HEK293 (cell line): ENCODE data around the gene SNAP23.

Source experiments
- CTCF ChIA-PET: fragments of 350-600 bp; formaldehyde crosslinking; extraction: SDS; loops from one replicate; lab custom pipeline; 2021; ENCODE audit warnings: antibody characterized with exemption; lab: Yijun Ruan, JAX
- POLR2A ChIA-PET: fragments of 300-600 bp; formaldehyde crosslinking; extraction: SDS; loops from one replicate; lab custom pipeline; 2020; ENCODE audit warnings: antibody characterized with exemption, inconsistent platforms; lab: Yijun Ruan, JAX
- H3K27ac ChIP-seq: fragments of 200-500 bp; sonication (Bioruptor generic); 2 replicates; pipeline ENCODE4 v1.5.1; 2014; ENCODE audit warnings: low read depth, low read length, control low read depth, inconsistent platforms; ENCODE audit errors: extremely low read depth
- H3K36me3 ChIP-seq, 2 experiments: fragments of 200-500 bp in 1 of 2; sonication (Bioruptor generic) in 1 of 2; 1 replicate in 1 of 2; 2 replicates in 1 of 2; pipeline ENCODE4 v1.5.1; 2014 to 2017; ENCODE audit warnings: inconsistent platforms in 2 of 2, low read length in 2 of 2; ENCODE audit not compliant: control insufficient read depth in 2 of 2, insufficient read depth in 1 of 2
- H3K4me1 ChIP-seq: fragments of 200-500 bp; sonication (Bioruptor generic); 2 replicates; pipeline ENCODE4 v1.5.1; 2014; ENCODE audit warnings: mild to moderate bottlenecking, low read length, inconsistent platforms; ENCODE audit not compliant: control insufficient read depth, insufficient read depth
- H3K4me3 ChIP-seq: 2 replicates; pipeline ENCODE4 v1.5.1; 2011; ENCODE audit warnings: low read depth, mild to moderate bottlenecking, control low read depth, low read length, moderate library complexity
- H3K9me3 ChIP-seq: fragments of 200-500 bp; sonication (Bioruptor generic); 2 replicates; pipeline ENCODE4 v1.5.1; 2014; ENCODE audit warnings: low read depth, low read length, inconsistent platforms; ENCODE audit not compliant: control insufficient read depth, insufficient read depth
- GLIS2 ChIP-seq: fragments of 450-650 bp; formaldehyde crosslinking; IDR thresholded peaks from 2 replicates; pipeline ENCODE4 v1.5.1; 2016; ENCODE audit warnings: missing biosample characterization, missing genetic modification characterization
- MEIS1 ChIP-seq: sonication (generic); formaldehyde crosslinking; IDR thresholded peaks from 2 replicates; pipeline ENCODE4 v1.8.1; 2022; ENCODE audit warnings: missing genetic modification reagents, mild to moderate bottlenecking, borderline replicate concordance
- SP7 ChIP-seq: fragments of 450-650 bp; formaldehyde crosslinking; IDR thresholded peaks from 2 replicates; pipeline ENCODE4 v1.5.1; 2016; ENCODE audit warnings: missing biosample characterization, missing genetic modification characterization
- YY2 ChIP-seq: fragments of 450-650 bp; formaldehyde crosslinking; IDR thresholded peaks from 2 replicates; pipeline ENCODE4 v1.5.1; 2016; ENCODE audit warnings: missing biosample characterization, missing genetic modification characterization
- ZFHX2 ChIP-seq: fragments of 450-650 bp; formaldehyde crosslinking; conservative IDR thresholded peaks from 2 replicates; pipeline ENCODE4 v1.5.1; 2016; ENCODE audit warnings: missing biosample characterization, missing genetic modification characterization
- ZFP37 ChIP-seq: fragments of 450-650 bp; formaldehyde crosslinking; IDR thresholded peaks from 2 replicates; pipeline ENCODE4 v1.5.1; 2016; ENCODE audit warnings: missing biosample characterization, missing genetic modification characterization
- ZNF16 ChIP-seq: fragments of 450-650 bp; formaldehyde crosslinking; IDR thresholded peaks from 2 replicates; pipeline ENCODE4 v1.5.1; 2016; ENCODE audit warnings: low read depth, missing biosample characterization, missing genetic modification characterization
- ZNF23 ChIP-seq: fragments of 450-650 bp; formaldehyde crosslinking; IDR thresholded peaks from 2 replicates; pipeline ENCODE4 v1.5.1; 2016; ENCODE audit warnings: missing biosample characterization, missing genetic modification characterization, borderline replicate concordance
- ZNF274 ChIP-seq, 2 experiments: fragments of 200-500 bp in 1 of 2; fragments of 450-650 bp in 1 of 2; sonication (Bioruptor generic) in 1 of 2; formaldehyde crosslinking in 1 of 2; IDR thresholded peaks; 2 replicates each; pipeline versions ENCODE4 v1.5.1 to v1.6.1; 2014 to 2016; ENCODE audit warnings: borderline replicate concordance in 1 of 2, inconsistent platforms in 1 of 2, low read length in 1 of 2, missing biosample characterization in 1 of 2, missing genetic modification characterization in 1 of 2
- ZNF302 ChIP-seq: fragments of 450-650 bp; formaldehyde crosslinking; IDR thresholded peaks from 2 replicates; pipeline ENCODE4 v1.5.1; 2016; ENCODE audit warnings: missing biosample characterization, missing genetic modification characterization, low read depth
- ZNF354C ChIP-seq: fragments of 450-650 bp; formaldehyde crosslinking; IDR thresholded peaks from 2 replicates; pipeline ENCODE4 v1.5.1; 2016; ENCODE audit warnings: missing biosample characterization, missing genetic modification characterization, low read depth, borderline replicate concordance
- ZNF624 ChIP-seq: fragments of 450-650 bp; formaldehyde crosslinking; IDR thresholded peaks from 2 replicates; pipeline ENCODE4 v1.5.1; 2017; ENCODE audit warnings: missing biosample characterization, missing genetic modification characterization
- ZNF670 ChIP-seq: fragments of 450-650 bp; formaldehyde crosslinking; IDR thresholded peaks from 2 replicates; pipeline ENCODE4 v1.5.1; 2016; ENCODE audit warnings: missing biosample characterization, missing genetic modification characterization, low read depth
- ZNF677 ChIP-seq: fragments of 450-650 bp; IDR thresholded peaks from 2 replicates; pipeline ENCODE4 v1.5.0; 2018; ENCODE audit warnings: missing biosample characterization, mild to moderate bottlenecking, missing genetic modification characterization, moderate library complexity
- ZNF830 ChIP-seq: fragments of 450-650 bp; IDR thresholded peaks from 2 replicates; pipeline ENCODE4 v1.5.0; 2018; ENCODE audit warnings: missing biosample characterization, missing genetic modification characterization, low read depth, mild to moderate bottlenecking, moderate library complexity
- TF ChIP-seq, protein P1 (sequence below): fragments of 450-650 bp; formaldehyde crosslinking; IDR thresholded peaks from 2 replicates; pipeline ENCODE4 v1.5.1; 2016; ENCODE audit warnings: missing biosample characterization, missing genetic modification characterization
- TF ChIP-seq, protein P2 (sequence below): fragments of 450-650 bp; formaldehyde crosslinking; IDR thresholded peaks from 2 replicates; pipeline ENCODE4 v1.5.1; 2016; ENCODE audit warnings: missing biosample characterization, missing genetic modification characterization, borderline replicate concordance
- TF ChIP-seq, protein P3 (sequence below): fragments of 450-650 bp; formaldehyde crosslinking; IDR thresholded peaks from 2 replicates; pipeline ENCODE4 v1.5.1; 2016; ENCODE audit warnings: missing biosample characterization, missing genetic modification characterization
- TF ChIP-seq, protein P4 (sequence below): fragments of 450-650 bp; formaldehyde crosslinking; IDR thresholded peaks from 2 replicates; pipeline ENCODE4 v1.5.1; 2016; ENCODE audit warnings: missing biosample characterization, missing genetic modification characterization

SNAP23 gene

DNA sequence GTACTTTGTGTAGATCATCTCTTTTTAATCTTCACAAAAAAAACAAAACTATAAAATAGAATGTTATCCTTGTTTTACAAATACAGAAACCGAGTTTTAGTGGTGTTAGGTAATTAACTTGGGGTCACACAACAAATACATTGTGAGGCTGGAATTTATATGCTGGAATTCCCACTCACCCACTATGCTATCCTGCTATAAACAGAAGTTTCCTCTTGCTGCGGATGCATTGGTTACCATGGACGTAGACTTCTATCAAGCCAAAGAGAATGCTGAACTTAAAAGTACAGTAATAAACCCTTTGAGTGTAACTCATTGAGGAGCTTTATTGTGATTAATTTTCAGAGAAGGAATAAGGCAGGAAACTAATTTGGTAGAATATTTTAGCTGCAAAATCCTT lies 9.2 kb downstream of the SNAP23 start (continued):
- no peak for TF ChIP-seq ZNF274 (IDR thresholded peaks at IDR 0.05; ENCODE audit: low read length)
- TF ChIP-seq ZNF274 (tag by site-specific recombination; IDR thresholded peaks at IDR 0.05; ENCODE audit: borderline replicate concordance): no peak
- no peak for TF ChIP-seq YY2 (tag by site-specific recombination)
- TF ChIP-seq ZNF354C (tag by site-specific recombination): no peak
- TF ChIP-seq, protein P1, sequence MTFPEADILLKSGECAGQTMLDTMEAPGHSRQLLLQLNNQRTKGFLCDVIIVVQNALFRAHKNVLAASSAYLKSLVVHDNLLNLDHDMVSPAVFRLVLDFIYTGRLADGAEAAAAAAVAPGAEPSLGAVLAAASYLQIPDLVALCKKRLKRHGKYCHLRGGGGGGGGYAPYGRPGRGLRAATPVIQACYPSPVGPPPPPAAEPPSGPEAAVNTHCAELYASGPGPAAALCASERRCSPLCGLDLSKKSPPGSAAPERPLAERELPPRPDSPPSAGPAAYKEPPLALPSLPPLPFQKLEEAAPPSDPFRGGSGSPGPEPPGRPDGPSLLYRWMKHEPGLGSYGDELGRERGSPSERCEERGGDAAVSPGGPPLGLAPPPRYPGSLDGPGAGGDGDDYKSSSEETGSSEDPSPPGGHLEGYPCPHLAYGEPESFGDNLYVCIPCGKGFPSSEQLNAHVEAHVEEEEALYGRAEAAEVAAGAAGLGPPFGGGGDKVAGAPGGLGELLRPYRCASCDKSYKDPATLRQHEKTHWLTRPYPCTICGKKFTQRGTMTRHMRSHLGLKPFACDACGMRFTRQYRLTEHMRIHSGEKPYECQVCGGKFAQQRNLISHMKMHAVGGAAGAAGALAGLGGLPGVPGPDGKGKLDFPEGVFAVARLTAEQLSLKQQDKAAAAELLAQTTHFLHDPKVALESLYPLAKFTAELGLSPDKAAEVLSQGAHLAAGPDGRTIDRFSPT: no peak
- TF ChIP-seq ZNF670: no peak
- no peak for TF ChIP-seq ZNF302 (tag by site-specific recombination)
- TF ChIP-seq MEIS1 (CRISPR knock-in tag): no peak
- TF ChIP-seq GLIS2 (tag by site-specific recombination): no peak
- TF ChIP-seq ZNF16: no peak
- TF ChIP-seq ZNF23 (tag by site-specific recombination): no peak

DNA sequence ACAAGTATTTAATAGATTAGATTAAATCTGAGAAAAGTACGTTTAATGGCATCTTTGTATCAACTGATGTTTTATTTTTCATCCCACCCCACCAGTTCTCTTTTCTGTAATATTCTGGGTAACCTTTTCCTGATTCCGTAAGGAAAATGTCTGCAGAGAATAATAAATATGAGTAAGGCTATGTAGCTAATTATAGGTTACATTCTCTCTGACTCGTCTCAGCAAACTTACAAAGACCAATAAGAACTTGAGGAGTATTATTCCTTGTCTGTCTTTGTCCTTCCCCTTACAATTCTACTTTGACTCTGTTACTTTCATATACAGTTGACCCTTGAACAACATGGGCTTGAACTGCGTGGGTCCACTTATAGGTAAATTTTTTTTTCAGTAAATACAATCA lies 12.1 kb downstream of the SNAP23 start:
- CTCF ChIA-PET: interaction anchor here (0.7 kb wide), 1 partner anchor 35 kb away, joined by 4 read pairs; no protein-coding TSS in a partner anchor
- Histone ChIP-seq H3K4me3 (no peak overlapping the region), H3K27ac (no peak overlapping the region), H3K36me3 (no peaks in the 10 kb centered on the region; a peak in 1 of 3 replicates), H3K4me1 (no peaks in the 10 kb centered on the region), H3K9me3 (no peaks in the 10 kb centered on the region)
- POLR2A ChIA-PET: no interaction called here
- TF ChIP-seq ZFP37 (tag by site-specific recombination) (no peak), ZNF624 (no peak), ZNF830 (tag by site-specific recombination) (no peak), SP7 (tag by site-specific recombination) (peak; percentile 58), ZFHX2 (tag by site-specific recombination) (no peak), ZNF677 (tag by site-specific recombination) (peak; percentile 80)
- TF ChIP-seq, protein P2, sequence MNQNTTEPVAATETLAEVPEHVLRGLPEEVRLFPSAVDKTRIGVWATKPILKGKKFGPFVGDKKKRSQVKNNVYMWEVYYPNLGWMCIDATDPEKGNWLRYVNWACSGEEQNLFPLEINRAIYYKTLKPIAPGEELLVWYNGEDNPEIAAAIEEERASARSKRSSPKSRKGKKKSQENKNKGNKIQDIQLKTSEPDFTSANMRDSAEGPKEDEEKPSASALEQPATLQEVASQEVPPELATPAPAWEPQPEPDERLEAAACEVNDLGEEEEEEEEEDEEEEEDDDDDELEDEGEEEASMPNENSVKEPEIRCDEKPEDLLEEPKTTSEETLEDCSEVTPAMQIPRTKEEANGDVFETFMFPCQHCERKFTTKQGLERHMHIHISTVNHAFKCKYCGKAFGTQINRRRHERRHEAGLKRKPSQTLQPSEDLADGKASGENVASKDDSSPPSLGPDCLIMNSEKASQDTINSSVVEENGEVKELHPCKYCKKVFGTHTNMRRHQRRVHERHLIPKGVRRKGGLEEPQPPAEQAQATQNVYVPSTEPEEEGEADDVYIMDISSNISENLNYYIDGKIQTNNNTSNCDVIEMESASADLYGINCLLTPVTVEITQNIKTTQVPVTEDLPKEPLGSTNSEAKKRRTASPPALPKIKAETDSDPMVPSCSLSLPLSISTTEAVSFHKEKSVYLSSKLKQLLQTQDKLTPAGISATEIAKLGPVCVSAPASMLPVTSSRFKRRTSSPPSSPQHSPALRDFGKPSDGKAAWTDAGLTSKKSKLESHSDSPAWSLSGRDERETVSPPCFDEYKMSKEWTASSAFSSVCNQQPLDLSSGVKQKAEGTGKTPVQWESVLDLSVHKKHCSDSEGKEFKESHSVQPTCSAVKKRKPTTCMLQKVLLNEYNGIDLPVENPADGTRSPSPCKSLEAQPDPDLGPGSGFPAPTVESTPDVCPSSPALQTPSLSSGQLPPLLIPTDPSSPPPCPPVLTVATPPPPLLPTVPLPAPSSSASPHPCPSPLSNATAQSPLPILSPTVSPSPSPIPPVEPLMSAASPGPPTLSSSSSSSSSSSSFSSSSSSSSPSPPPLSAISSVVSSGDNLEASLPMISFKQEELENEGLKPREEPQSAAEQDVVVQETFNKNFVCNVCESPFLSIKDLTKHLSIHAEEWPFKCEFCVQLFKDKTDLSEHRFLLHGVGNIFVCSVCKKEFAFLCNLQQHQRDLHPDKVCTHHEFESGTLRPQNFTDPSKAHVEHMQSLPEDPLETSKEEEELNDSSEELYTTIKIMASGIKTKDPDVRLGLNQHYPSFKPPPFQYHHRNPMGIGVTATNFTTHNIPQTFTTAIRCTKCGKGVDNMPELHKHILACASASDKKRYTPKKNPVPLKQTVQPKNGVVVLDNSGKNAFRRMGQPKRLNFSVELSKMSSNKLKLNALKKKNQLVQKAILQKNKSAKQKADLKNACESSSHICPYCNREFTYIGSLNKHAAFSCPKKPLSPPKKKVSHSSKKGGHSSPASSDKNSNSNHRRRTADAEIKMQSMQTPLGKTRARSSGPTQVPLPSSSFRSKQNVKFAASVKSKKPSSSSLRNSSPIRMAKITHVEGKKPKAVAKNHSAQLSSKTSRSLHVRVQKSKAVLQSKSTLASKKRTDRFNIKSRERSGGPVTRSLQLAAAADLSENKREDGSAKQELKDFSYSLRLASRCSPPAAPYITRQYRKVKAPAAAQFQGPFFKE (tag by site-specific recombination): no peak
- TF ChIP-seq, protein P3, sequence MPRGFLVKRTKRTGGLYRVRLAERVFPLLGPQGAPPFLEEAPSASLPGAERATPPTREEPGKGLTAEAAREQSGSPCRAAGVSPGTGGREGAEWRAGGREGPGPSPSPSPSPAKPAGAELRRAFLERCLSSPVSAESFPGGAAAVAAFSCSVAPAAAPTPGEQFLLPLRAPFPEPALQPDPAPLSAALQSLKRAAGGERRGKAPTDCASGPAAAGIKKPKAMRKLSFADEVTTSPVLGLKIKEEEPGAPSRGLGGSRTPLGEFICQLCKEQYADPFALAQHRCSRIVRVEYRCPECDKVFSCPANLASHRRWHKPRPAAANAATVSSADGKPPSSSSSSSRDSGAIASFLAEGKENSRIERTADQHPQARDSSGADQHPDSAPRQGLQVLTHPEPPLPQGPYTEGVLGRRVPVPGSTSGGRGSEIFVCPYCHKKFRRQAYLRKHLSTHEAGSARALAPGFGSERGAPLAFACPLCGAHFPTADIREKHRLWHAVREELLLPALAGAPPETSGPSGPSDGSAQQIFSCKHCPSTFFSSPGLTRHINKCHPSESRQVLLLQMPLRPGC: no peak
- TF ChIP-seq, protein P4, sequence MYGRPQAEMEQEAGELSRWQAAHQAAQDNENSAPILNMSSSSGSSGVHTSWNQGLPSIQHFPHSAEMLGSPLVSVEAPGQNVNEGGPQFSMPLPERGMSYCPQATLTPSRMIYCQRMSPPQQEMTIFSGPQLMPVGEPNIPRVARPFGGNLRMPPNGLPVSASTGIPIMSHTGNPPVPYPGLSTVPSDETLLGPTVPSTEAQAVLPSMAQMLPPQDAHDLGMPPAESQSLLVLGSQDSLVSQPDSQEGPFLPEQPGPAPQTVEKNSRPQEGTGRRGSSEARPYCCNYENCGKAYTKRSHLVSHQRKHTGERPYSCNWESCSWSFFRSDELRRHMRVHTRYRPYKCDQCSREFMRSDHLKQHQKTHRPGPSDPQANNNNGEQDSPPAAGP (tag by site-specific recombination): no peak
